HG03571 (cell line): ENCODE results near the gene S100A12.

Experiments used
- ATAC-seq: cut with Tn5 transposase; IDR thresholded peaks from one replicate; pipeline ENCODE4 v1.9.1; 2021; ENCODE audit not compliant: unreplicated experiment

Gene S100A12

DNA sequence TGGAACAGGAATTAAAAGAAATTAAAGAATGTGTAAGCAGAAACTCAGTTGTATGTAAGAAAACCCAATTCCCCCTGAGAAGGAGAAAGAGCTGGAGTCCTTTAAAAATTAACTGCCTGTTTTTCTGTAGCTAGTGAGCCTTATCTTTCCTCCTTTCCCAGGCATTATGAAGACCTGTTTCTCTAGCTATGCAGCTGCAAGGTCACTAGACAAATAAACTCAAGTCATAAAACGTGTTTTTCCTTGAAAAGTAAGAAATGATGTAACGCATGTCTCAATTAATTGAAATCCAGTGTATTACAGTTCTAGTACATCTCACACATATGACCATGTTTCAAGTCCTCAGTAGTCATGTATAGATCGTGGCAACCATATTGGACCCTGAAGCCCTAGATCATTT lies 5.3 kb downstream of the S100A12 start:
- no peak for ATAC-seq

GRCh38 chr1:153368495-153368894 lies 6.9 kb downstream of the S100A12 start:
- no peak for ATAC-seq

GRCh38 chr1:153367090-153367489 lies 8.3 kb downstream of the S100A12 start:
- no peak for ATAC-seq

- no peak for ATAC-seq
Observed at GRCh38 chr1:153366261-153366660, 9.2 kb downstream of the S100A12 start.

GRCh38 chr1:153365696-153366095 lies 9.7 kb downstream of the S100A12 start:
- ATAC-seq, result no peak

GRCh38 chr1:153364766-153365666 lies 10.4 kb downstream of the S100A12 start:
- no peak for ATAC-seq

DNA sequence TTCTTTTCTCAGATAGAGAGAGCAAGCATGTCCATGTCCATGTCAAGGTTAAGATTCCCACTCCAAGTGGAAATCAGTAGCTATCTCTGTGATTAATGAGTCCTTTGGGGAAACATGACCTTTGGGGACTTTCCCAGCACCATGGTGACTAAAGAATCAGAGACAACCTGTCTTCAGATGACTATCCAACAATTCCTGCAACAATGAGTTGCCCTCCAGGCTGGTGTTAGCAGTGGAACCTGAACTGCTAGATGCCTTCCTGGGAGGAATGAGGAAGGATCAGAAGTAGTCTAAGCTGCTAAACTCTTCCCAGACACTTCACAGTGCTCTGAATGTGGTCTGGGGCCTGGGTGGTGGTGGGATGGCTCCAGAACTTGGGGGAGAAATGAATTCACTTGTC lies 11.3 kb downstream of the S100A12 start:
- no peak for ATAC-seq

- ATAC-seq, result no peak
Observed at GRCh38 chr1:153363641-153364040, 11.8 kb downstream of the S100A12 start.

DNA sequence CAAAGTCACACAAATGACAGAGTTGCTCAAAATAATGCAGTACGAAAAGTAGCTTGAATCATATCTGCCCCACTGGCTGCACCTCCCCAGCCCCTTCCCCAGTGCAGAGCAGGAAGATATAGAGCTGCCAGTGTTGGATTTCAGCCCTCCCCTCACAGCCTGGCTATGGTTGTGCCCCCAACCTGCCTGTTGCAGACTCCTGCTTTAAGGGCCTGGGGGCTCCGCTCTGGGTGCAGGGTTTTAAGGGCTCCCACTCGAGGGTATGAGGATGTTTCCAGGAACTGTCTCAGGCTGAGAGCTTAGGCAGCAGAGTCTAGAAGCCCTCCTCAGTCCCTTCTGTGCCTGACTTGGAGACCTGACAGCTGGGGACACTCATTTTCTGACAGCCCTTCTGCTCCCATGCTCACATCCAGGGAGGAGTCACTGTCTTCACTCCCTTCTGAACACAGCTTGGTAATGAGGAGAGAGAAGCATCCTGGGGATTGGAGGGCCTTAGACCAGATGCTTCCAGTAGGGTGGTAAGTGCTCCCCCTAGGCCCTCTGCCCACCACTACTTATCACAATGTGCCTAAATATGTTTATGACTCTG lies 13.1 kb downstream of the S100A12 start:
- ATAC-seq, result no peak

GRCh38 chr1:153361480-153362109 lies 13.8 kb downstream of the S100A12 start:
- no peak for ATAC-seq

- ATAC-seq, result no peak
Observed at GRCh38 chr1:153360592-153361479, 14.6 kb downstream of the S100A12 start.

DNA sequence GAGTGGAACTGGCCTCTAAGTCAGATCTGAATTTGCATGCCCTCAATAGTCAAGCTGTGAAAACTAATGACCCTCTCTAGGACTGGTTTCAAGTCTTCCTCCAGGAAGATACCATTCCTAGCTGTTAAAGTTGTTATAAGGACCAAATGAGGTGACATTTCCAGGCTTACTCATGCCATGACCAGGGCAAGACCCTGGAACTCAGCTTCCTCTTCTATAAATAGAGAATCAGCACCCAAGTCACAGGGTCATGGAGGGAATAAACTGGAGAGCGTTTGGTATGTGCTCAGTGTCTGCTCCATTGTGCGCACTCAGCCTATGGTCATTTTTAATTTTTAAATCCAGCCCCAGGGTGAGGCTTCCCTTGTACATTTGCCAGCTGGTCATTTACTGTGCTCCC lies 15.2 kb downstream of the S100A12 start:
- ATAC-seq, result no peak

- no peak for ATAC-seq
Observed at GRCh38 chr1:153359241-153359640, 16.2 kb downstream of the S100A12 start.

DNA sequence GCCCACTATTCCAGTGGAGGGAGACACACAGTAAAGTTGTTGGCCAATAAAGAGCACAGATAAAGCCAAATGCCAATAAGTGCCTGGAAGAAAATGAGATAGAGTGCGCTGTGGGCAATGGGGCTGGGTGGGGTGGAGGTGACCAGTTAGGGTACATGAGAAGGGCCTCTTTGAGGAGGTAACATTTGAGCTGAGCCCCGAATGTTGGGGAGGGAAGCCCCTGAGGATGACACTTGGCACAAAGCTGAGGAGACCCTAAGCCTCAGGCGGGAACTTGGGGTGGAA lies 16.8 kb downstream of the S100A12 start:
- no peak for ATAC-seq

GRCh38 chr1:153357853-153358690 lies 17.3 kb downstream of the S100A12 start, which contains the start of gene S100A9:
Gene S100A9, plus strand, starts transcription at chr1:153357854. Its CDS starts 430 bp downstream, at chr1:153358284.
- ATAC-seq, result no peak

DNA sequence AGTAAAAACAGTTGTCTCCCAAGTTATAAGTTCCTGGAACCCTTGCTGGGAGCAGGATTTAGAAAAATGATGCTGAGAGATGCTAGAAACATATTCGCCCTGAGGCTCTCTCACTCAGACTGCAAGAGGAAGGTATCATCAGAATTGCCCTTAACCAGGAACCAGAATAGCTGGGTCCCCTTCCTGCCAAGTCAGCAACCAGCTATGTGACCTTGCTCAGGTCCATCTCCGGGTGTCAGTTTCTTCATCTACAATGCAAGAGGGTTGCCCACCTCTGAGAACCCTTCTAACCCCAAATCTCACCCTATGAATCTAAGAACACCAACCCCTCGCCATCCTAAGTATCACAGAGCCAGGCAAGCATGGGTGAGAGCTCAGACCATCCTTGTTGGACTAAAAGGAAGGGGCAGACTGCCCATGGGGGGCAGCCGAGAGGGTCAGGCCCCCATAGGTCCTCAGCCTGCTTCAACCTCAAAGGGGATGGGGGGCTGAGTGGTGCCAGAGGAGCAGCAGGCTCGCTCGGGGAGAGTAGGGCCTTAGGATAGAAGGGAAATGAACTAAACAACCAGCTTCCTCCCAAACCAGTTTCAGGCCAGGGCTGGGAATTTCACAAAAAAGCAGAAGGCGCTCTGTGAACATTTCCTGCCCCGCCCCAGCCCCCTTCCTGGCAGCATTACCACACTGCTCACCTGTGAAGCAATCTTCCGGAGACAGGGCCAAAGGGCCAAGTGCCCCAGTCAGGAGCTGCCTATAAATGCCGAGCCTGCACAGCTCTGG lies 18.2 kb downstream of the S100A12 start:
- no peak for ATAC-seq

DNA sequence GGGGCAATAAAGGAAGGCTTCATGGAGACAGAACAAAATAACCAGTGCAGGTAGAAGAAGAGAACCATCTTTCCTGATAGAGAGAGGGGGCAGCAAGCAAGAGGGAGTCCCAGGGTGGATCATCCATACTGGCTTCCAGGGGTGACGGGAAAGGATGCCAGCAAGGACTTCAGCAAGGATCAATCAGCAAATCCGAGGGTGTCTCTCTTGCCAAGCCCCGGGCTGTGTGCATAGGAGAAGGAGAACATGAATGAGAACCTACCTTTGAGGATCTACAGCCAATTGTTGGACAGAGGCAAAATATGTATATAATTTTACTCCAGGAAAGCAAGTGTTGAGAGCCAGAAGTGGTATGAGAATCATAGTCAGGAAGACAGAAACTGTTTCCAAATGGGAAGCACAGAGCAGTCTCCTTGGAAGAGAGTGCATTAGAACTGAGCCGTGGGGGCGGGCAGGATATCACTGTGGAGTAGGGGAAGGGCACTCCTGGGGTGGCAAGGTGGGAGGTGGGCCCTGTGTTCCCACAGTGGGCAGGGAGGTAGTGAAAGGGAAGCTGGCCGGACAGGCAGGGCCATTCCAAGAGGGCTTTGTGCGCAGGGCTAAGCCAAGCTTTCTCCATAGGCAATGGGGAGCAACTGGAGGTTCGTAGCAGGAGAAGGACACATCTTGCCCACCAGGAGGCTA lies 18.9 kb downstream of the S100A12 start:
- ATAC-seq, result no peak

DNA sequence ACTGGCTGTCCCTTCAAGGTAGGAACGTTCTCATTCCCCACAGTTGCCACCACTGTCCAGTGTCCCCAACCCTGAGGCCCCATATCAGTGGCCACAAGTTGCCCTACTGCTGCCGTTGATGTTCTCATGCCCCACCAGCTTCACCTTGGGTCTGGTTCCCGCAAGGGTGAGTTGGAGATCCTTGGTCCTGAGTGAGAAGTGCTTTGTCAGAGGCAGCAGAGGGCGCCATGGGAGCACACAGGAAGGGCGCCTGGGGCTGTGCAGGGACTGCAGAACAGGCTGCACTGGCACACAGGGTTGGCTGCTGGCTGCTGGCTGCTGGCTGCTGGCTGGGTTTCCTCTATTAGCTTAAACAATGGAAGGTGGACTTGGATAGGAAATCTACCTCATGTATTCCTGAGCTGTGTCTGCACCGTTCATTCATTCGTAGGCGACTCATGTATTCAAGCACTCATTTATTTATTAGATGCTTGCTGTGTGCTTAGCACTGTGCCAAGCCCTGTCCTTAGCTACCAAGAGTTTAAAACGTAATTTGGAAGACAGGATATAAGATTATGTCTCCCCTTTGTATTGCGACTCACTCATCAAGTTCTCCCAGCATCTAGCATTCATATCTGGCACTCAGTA lies 19.9 kb downstream of the S100A12 start:
- ATAC-seq, result no peak
